Fibroblast of lung (primary cell): ENCODE results near the gene PCGF3.

Experiments
- EZH2 ChIP-seq: IDR thresholded peaks from 2 replicates; pipeline ENCODE4 v1.5.1; 2012; ENCODE audit warnings: low read length, control low read depth, mild to moderate bottlenecking; ENCODE audit errors: missing control alignments
- TF ChIP-seq, protein P1 (sequence below), 2 donors: IDR thresholded peaks in 1 of 2; conservative IDR thresholded peaks in 1 of 2; 1 replicate in 1 of 2; 2 replicates in 1 of 2; pipeline ENCODE4 v1.5.1; 2011 to 2012; ENCODE audit warnings: low read length in 2 of 2, control low read depth in 1 of 2, inconsistent platforms in 1 of 2, low read depth in 1 of 2, mild to moderate bottlenecking in 1 of 2

DNA sequence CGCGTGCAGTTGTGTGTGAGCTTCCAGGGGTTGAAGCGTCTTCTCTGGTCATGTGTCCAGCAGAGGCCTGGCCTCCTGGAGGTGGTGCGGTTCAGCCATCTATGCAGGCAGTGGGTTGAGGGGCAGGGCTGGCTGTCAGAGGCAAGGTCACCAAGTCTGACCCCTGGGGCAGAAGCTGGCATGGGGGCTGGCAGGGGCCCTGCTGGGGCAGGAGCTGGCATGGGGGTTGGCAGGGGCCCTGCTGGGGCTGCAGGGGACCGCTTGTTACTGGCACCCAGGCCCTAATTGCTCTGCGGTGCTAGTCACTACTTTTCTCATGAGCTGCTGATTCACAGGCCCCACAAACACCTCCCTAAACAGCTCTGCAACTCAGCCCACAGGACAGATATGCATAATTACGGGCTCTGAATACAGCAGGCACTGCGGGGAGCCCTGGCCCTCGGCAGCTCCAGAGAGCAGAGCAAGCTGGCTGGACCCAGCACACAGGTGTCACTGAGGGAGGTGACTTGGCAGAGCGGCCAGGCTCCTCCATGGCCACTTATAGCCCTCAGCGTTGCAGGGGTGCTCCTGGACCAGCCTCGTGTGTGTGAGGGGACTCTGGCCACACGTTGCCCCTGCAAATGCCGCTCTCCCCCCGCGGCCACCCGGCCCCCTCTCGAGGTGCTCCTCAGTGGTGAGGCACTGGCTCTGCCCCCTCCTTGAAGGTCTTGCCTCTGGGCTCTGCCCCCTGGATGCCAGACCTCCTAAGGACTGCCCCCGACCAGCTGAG lies 87.6 kb downstream of the PCGF3 start:
- TF ChIP-seq, protein P1, sequence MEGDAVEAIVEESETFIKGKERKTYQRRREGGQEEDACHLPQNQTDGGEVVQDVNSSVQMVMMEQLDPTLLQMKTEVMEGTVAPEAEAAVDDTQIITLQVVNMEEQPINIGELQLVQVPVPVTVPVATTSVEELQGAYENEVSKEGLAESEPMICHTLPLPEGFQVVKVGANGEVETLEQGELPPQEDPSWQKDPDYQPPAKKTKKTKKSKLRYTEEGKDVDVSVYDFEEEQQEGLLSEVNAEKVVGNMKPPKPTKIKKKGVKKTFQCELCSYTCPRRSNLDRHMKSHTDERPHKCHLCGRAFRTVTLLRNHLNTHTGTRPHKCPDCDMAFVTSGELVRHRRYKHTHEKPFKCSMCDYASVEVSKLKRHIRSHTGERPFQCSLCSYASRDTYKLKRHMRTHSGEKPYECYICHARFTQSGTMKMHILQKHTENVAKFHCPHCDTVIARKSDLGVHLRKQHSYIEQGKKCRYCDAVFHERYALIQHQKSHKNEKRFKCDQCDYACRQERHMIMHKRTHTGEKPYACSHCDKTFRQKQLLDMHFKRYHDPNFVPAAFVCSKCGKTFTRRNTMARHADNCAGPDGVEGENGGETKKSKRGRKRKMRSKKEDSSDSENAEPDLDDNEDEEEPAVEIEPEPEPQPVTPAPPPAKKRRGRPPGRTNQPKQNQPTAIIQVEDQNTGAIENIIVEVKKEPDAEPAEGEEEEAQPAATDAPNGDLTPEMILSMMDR (conservative IDR thresholded peaks at IDR 0.05 in 1 of 2, IDR thresholded peaks at IDR 0.05 in 1 of 2; ENCODE audit: low read depth in 1 of 2, low read length in 2 of 2), result no peak
- no peak for TF ChIP-seq EZH2
